ENCODE measurements around the gene ZBTB6.

Gene ZBTB6, protein sequence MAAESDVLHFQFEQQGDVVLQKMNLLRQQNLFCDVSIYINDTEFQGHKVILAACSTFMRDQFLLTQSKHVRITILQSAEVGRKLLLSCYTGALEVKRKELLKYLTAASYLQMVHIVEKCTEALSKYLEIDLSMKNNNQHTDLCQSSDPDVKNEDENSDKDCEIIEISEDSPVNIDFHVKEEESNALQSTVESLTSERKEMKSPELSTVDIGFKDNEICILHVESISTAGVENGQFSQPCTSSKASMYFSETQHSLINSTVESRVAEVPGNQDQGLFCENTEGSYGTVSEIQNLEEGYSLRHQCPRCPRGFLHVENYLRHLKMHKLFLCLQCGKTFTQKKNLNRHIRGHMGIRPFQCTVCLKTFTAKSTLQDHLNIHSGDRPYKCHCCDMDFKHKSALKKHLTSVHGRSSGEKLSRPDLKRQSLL

DNA sequence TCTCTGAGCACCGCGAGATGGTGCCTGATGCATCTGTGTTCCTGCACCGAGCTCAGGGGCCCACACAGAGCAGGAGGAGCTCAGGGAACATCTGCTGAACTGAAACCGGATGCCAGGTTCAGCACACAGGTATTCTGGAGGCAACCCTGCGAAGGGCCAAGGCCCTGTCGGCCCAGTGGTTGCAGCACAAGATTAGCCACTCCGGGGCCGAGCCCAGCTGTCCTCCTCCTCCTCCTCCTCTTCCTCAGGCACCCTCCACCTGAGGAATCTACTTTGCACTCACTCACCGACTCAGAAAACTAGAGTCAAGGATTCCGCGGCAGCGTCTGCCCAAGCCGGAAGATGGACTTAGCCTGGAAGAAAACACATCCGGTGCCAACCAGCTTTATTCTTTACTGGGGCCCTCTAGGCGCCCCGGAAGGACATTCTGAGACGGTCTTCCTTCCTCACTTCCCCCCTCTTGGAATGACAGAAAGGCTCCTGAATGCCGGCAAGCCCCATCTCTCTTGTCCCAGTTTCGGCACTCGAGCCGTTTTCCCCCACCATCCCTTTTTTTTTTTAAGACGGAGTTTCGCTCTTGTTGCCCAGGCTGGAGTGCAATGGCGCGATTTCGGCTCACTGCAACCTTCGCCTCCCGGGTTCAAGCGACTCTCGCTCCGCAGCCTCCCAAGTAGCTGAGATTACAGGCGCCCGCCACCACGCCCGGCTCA lies at the start of gene ZBTB6:
ZBTB6 (minus strand) TSS at position 360 of the 710 bp plus-strand sequence. CDS start 1,251 bp downstream, outside the sequence.
- peak; percentile 25 for DNase-seq

DNA sequence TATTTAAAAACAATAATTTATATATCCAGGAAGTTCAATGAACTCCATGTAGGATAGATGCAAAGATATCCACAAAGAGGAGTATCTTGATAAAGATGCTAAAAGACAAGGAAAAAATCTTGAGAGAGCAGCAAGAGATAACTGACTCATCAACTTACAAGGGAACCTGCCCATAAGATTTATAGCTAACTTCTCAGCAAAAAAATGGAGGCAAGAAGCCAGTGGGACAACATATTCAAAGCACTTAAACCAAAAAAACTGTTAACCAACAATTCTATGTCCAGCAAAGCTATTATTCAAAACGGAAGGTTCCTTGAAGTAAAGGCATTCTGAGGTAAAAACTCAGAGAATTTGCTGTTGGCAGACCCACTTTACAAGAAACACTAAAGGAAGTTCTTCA lies 48.0 kb upstream of the ZBTB6 start:
- DNase-seq: no peak

DNA sequence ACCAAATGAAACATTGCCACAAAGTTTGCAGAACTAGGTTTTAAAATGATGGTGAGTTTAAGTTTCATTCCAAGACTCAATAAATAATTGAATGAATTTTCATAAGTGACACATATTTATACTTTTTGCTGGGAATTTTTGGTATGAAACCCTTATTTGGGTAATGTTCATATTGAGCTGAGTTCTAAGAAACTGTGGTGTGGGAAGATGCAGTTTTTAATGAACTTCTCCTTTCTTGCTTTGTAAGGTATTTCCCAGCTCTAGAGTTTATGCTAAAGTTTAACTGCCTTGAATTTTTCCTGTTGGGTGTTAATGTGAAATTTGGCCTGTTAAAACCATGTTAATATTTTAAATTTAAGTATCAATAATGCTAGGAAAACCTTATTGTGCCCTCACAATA lies 42.8 kb upstream of the ZBTB6 start:
- no peak for DNase-seq

DNA sequence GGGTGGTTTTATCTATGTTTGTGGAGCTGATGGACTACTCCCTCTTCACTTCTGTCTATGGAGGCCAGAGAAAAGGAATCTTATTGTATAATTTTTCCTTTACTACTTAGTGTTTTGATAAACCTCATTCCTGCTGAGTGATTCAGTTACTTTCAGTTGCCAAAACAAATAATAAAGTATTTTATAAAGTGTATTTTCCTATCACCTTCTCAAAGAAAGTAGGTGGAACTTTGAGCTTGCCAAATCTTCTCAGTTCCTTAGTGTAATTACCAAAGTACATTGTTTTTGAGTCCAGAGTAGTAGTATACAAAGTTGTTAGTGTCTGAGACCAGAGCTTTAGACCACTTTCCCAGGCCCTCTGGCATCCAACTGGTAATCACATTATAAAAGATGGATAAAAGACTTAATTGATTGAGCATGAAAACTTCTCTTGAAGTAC lies 41.1 kb upstream of the ZBTB6 start:
- no peak for DNase-seq

DNA sequence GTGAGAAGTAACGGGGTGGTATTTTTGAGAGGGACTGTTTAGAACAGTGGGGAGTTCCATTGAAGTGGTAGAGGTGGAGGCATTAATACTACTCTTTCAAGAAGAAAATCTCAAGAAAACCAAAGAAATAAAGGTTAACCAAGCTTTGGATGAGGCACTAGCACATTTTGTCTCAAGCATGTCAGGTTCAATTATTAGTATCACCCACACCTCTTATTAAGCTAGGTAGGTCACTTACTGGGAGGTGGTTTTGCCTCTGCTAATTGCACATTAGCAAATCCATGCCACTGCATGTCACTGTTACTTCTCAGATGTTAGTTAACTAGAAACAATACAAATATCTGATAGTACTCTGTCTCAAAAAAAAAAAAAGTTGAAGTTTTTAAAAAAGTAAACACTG lies 37.9 kb upstream of the ZBTB6 start:
- no peak for DNase-seq

DNA sequence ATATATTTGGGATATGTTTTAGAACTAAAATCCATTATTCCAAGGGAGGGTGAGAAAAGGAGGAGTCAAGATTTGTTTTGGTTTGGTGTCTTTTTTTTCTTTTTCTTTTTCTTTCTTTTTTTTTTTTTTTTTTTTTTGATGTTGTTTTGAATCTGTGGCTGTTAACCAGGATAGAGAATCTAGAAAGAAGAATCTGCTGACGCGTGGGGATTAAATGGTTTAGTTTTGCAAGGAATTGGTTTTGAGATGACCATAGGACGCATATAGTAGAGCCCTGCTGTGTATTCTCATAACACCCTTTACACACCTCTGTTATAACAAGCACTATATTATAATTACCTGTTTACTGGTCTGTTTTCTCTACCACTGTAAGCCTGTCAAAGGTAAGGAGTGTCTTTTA lies 37.1 kb upstream of the ZBTB6 start:
- DNase-seq: no peak

DNA sequence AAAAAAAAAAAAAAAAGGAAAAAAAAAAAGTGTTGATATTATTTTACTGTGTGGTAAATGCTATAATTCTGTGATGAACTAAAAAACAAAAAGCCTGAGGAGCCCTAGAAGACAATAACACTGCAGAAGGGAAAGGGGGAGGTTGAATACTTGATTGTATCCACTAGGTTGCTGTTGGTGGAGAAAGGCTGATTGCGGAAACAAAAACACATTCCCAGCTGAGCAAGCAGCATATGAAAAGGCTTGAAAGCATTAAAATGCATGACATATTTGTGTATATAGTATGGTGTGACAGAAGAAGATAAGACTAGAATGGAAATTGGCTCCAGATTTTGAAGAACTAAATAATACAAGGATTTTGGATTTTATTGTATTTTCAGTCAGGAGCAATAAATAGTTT lies 36.6 kb upstream of the ZBTB6 start:
- DNase-seq: no peak

DNA sequence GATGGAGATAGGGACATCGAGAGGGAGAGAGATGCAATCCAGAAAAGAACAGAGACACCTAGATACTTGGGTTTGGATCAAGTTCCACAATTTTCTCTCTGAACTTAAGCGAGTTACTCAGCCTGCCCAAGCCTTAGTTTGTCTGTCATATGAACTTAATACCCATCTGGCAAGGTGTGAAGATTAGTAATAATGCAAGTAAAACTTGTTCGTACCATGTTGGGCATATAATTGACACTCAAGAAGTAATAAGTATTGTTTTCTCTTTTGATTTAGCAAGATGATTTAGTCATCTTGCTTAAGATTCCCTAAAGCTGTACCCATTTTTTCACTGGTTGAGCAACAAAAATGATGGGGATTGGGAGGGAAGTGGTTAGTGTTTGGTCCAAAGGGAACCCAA lies 35.2 kb upstream of the ZBTB6 start:
- no peak for DNase-seq

DNA sequence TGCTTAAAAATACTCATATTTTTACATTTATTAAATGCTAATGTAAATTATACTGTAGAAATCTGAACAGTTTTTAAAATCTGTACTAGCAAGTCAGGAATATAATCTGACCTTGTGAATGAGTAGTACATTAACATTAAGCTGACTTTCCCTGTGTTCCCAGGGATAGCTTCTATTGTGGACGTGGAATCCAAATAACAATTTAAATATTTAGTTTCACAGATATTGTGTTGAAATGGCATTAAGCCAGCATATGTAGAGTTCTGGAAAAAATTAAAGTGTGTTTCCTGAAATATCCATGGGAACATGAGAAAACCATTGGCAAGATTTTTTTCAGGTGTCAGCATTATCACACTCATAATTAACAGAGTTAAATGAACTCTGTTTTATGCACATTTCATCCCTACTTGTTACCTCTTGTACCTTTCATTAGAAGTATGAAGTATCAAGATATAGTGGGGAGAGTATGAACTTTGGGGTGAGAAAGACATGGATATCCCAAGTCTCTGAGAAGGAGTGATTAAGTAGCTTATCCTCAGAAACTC lies 33.4 kb upstream of the ZBTB6 start:
- no peak for DNase-seq

DNA sequence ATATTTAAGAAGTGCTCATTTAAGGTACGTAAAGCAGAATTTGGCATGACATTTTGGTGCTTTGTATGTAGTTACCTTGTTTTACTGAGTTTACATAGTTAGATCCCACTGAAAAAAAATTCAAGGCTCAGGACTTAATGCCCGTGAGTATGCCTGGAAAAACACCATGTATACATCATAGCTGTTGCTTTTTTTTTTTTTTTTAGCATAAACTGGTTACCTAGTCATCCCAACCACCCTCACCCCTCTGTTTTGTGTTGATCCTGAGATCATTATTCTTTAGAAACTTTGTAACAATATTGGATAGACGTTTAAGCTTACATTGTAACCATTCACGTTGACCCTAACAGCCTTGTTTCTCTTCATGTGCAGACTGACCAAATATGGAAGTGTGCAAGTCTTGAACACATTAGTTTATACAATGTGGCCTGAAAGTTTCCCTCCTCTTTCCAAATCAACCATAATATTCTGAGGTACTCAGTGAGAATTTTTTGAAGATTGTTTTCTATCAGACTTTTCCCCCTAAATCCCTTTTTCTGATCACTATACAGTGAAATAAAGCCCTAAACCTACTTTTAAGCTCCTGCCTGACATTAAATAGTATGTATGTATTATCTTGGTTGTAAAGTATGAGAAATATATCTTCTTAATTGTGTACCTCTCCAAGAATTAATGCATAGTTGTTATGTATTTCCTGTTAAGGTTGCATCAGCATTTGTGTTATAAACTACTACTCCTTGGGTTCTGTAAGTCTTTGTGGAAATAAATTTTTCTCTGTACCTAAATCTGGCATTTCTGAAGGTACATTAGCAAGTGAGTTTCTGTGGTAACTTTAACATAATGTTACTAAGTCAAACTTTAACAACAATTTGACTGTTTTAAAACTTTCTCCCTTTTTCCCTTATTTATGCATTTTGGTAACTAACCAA lies 32.1 kb upstream of the ZBTB6 start:
- DNase-seq: no peak

DNA sequence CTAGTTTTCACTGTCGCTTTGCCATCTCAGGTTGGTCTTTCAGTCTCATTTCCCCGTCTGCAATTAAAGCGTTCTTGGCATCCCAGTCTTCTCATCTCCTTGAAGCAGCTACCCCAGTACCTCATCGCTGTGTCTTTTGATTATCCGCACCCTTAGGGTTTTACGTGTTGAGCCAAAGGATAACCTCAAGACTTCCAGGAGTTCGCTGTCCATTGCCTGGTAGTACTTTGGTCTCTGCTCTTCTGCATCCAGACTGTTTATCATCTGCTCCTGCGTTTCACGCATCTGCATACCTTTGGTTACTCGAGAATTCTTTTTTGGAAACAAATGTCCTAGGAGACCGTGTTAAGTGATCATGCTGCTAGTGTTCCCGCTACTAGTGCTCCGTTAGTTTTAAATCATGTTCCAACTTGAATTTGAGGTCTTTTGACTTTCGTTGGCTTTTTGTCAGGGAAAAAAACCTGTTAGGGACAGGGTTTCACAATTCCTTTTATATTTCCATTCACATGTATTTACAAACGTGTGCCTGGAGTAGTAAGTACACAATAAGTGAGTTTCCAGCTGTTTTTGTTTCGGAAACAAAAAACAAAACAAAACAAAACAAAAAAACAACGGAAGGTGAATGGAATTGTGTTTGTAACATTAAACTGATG lies 28.6 kb upstream of the ZBTB6 start:
- DNase-seq: no peak

DNA sequence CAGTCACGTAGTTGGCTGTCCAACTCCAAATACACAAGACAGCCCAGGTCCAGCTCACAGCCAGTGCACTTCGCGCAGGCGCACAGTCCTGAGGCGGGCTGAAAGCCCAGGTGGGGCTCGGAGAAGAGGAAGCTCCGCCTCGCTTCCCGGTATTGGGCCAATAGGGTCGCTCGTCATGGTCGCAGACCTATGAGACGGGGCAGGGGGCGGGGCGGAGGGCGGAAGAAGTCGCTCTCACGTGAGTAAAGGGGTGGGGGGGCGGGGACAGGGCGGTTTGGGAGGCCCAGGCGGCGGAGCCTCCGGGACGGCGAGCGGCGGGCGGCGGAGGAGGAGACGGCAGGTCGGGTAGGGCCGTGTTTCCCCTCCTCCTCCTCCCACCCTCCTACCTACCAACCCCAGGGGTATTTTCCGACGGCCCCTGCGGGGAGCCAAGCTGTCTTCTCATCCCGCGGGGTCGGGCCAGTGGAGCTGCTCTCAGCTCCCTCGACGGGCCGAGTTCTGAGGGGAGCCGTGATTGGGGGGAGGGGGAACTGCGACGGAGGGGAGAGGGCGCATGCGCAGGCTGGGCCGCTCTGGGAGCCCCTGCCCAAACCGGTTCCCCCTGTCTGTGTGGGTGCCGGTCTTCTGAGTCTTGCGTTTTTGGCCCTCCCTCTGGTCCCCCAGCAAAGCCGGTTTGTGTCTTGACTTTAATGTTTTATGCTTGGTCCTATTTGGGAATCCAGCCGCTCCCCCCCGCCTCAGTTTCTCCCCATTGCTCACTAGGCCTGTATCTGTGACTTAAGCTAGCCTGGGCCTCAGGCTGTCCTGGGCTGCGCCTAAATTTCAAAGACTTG lies 27.8 kb upstream of the ZBTB6 start, which contains the start of gene RABGAP1:
RABGAP1 (plus strand) TSS at position 272 of the 833 bp plus-strand sequence. CDS start 16,040 bp downstream, outside the sequence.
- DNase-seq: peak; percentile 90

DNA sequence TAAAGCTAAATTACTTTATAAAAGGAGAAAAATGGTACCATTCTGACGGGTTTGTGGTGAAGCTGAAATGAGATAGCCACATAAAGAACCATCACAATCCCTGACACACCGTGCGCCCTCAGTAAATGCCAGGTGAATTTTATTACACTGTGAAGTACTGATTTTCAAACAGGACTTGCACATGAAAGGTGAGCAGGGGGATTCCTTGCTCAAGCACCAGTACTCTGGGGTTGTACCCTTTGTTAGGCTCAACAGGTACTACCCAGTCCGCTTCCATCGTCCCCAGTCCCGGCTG lies 27.3 kb upstream of the ZBTB6 start:
- DNase-seq: no peak

DNA sequence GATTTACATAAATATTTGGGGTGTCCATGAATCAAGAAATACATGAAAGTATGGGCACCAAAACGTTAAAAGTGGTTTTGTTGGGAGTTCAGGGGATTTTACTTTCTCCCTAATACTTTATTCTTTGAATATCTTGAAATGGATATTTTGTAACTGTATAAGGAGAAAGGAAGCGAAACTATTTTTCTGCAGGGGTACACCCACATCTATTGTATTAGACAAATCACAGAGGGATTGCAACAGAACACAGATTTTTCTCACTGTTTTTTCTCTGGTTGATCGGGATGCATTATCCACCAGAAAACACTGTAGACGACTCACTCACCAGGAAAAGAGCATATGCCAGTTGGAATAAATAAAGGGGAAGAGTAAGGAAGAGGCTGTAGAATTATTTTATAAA lies 26.5 kb upstream of the ZBTB6 start:
- DNase-seq: no peak

DNA sequence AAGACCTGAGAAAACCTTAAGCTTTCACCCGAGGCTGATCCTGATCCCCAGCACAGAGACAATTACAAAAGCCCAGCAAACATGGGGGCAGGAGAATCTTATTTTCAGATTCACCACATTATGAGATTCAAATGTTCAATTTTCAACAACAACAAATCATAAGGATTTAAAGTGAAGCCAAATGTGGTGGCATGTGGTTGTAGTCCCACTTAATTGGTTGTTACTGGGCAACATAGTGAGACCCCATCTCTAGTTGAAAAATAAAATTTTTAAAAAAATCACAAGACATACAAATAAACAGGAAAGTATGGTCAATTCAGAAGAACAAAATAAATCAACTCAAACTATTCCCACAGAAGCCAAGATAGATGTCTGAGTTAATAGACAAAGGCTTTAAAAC lies 23.8 kb upstream of the ZBTB6 start:
- DNase-seq: no peak

DNA sequence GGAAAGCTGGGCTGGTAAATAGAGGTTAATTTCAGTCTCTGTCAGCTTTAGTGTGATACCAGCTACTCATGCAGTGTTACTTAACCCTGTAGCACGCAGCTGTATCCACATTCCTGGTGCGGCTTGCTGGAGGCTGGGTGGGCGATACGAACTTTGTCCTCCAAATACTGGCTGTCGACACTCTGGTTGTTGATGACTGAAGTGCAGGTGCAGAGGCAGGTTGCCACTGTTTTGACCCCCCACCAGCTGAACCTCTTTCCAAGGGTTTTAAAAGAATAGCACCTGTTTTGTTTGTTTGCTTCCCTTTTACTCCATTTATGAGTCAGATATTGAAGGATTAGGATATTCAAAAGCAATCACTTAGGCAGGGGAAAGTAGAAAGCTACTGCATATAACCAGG lies 23.3 kb upstream of the ZBTB6 start:
- DNase-seq: no peak

DNA sequence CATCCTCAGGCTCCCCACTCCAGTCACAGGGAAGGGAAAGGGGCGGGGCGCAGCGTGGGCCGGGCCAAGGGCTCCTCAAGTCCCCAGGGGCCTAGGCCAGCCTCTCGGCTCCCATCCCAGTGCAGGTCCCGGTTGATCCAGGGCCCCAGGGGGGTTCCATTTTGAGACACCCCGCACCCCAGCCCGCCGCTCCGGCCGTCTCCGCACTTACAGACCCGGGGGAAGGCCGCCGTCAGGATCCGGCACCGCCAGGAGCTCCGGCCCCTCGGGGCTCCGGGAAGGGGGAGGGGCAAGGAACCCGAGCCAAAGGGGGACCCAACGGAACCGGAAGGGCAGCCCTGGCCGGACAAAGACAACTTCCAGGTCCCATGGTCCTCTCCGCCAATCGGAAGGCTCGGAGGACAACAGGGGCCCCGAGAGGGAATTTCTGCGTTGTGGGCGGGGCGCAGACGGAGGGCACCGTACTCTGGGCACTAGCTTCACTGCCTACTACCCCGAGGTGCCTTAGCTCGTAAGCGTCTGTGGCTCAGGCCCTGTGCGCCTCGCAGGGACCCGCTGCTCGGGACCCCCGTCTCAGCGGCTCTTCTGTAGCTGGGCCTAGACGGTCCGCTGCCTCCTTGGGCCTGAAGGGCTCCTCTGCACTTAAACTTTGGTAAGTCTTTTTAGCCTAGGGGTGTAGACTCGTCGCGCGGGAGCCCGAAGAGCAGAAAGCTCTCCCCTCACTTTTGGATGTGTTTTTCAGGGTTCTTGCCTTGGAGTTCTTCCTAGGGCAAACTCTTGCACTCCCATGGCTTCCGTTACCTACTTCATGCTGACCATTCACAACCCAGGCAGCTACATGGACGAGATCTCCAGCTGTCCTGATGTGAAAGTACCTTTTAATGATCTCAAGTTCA lies 18.4 kb upstream of the ZBTB6 start, which contains the start of gene ZBTB26:
ZBTB26 (minus strand) TSS at position 287 of the 896 bp plus-strand sequence. CDS start 11,578 bp downstream, outside the sequence.
- peak; percentile 91 for DNase-seq

DNA sequence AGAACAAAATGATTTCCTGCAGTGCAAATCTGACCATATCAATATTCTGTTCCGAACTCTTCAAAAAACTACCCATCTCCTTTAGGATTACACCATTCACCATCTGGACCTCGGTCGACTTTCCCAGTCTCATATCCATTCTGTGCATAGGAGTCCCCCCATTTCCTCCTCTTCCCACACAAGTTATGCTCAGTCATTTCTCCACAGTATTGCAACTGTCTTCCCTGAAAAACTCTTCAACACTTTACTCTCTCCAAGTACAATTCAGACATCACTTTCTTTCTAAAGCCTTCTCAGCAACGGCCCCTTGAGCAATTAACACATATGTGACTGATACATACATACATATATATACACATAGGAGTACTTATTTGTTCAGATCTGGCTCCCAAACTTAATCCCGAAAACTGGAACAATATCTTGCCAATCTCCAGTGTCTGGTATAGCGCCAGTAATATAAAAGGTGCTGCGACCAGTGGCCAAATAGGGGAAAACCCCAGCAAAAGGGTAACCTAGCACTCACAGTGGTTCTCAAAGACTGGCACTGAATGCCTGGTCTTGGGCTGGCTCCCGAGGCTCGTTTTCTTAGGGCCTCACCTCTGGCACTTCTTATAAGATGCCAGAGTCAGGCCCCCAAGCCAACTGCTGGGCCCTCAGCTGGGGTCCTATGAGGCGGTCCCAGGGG lies 17.6 kb upstream of the ZBTB6 start:
- DNase-seq: no peak

DNA sequence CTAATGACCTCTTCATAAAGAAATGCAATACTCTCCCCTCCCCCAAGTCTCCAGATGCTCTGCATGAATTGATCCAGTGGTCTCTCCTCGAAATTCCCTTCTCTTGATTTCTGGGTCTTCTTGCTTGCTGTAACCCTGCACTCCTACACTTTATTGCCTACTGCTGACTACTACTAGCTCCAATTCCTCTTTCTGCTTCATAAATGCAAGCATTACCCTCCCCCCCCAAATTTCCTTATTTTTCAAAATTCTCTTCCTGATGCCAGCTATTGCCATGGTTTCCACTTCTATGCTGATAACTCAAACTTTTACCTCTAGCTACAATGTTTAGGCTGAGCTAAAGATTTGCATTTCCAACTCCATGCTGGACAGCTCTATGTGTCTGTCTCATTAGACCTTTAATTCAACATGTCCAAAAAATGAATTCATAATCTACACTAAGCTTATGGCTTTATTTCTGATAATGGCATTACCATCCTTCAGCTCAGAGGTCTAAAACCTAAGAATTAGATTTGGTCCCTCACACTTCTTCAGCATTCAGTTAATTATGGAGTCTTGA lies 16.8 kb upstream of the ZBTB6 start:
- no peak for DNase-seq

Measured in T1000 (cell line).